ENCODE data around the gene TNFAIP8L1.

Gene TNFAIP8L1

GRCh38 chr19:4662812-4663211 lies 23.5 kb downstream of the TNFAIP8L1 start:
- no peak overlapping the region for H3K4me3 ChIP-seq (ENCODE audit: low read depth, low read length)
- DNase-seq (ENCODE audit: low read depth) = no peak

GRCh38 chr19:4664642-4665041 lies 25.3 kb downstream of the TNFAIP8L1 start:
- no peak for DNase-seq (ENCODE audit: low read depth)
- H3K4me3 ChIP-seq (ENCODE audit: low read depth, low read length) = no peak overlapping the region
- TF ChIP-seq, protein P1, sequence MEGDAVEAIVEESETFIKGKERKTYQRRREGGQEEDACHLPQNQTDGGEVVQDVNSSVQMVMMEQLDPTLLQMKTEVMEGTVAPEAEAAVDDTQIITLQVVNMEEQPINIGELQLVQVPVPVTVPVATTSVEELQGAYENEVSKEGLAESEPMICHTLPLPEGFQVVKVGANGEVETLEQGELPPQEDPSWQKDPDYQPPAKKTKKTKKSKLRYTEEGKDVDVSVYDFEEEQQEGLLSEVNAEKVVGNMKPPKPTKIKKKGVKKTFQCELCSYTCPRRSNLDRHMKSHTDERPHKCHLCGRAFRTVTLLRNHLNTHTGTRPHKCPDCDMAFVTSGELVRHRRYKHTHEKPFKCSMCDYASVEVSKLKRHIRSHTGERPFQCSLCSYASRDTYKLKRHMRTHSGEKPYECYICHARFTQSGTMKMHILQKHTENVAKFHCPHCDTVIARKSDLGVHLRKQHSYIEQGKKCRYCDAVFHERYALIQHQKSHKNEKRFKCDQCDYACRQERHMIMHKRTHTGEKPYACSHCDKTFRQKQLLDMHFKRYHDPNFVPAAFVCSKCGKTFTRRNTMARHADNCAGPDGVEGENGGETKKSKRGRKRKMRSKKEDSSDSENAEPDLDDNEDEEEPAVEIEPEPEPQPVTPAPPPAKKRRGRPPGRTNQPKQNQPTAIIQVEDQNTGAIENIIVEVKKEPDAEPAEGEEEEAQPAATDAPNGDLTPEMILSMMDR (IDR thresholded peaks at IDR 0.05; ENCODE audit: control insufficient read depth, extremely low read depth, insufficient read depth) = no peak

More at GRCh38 chr19:4662812-4663211, 23.5 kb downstream of the TNFAIP8L1 start:
- TF ChIP-seq, protein P1 (IDR thresholded peaks at IDR 0.05; ENCODE audit: control insufficient read depth, extremely low read depth, insufficient read depth) = no peak

DNA sequence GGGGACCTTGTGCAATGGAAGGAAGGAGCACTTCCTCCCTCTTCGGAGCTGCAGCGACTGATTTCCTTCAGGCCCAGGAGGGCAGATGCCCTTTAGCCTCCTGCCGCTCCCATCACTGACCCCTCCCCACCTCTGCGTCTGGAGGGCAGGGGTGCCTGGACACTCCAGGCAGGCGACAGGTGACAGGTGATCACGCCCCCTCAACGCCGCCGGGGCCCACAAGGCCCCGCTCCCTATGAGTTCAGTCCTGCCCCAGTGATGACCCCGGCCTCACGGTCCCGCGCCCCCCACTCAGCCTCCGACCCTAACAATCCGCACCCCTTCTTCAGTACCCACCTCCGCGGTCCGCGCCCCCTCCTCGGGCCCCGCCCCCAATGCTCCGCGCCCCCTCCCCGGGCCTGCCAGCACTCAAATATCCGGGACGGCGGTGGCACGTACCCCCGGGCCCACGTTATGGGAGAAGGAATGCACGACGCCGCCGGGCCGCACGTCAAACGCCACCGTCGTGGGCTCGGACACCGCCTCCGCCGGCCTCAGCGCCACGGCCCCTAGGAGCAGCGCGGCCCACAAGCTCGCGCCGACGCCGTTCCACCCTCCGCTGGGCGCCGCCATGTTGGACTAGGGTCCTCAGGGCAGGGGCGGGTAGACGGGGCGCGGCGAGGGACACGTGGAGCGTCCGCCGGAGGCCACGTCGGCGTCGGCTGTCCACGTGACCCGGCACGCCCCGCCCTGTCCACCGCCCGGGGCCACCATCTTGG lies 30.6 kb downstream of the TNFAIP8L1 start, which contains the start of gene MYDGF:
MYDGF (minus strand) TSS at position 620 of the 758 bp plus-strand sequence; CDS start at position 612, 8 bp downstream.
- TF ChIP-seq, protein P1 (IDR thresholded peaks at IDR 0.05; ENCODE audit: control insufficient read depth, extremely low read depth, insufficient read depth) = no peak
- peak; percentile 45 for DNase-seq (ENCODE audit: low read depth)

GRCh38 chr19:4671185-4671851 lies 32.0 kb downstream of the TNFAIP8L1 start:
- TF ChIP-seq, protein P1 (IDR thresholded peaks at IDR 0.05; ENCODE audit: control insufficient read depth, extremely low read depth, insufficient read depth) = no peak
- no peak for DNase-seq (ENCODE audit: low read depth)
- no peak overlapping the region for H3K4me3 ChIP-seq (ENCODE audit: low read depth, low read length)

More for the DNA sequence above, 30.6 kb downstream of the TNFAIP8L1 start, which contains the start of gene MYDGF:
- H3K4me3 ChIP-seq (ENCODE audit: low read depth, low read length) = peak within 1 kb of the TSS; percentile 97

DNA sequence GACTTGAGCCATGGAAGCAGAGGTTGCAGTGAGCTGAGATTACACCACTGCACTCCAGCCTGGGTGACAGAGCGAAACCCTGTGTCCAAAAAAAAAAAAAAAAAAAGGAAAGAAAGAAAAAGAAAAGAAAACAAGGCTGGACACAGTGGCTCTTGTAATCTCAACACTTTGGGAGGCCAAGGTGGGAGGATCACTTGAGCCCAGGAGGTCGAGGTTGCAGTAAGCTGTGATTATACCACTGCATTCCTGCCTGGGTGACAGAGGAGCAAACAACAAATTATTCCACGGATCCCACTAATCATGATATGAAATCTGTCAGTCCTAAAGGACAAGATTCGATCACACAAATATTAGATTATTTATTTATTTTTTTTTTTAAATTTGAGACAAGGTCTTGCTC lies 33.9 kb downstream of the TNFAIP8L1 start:
- DNase-seq (ENCODE audit: low read depth) = no peak
- H3K4me3 ChIP-seq (ENCODE audit: low read depth, low read length) = no peak overlapping the region
- TF ChIP-seq, protein P1 (IDR thresholded peaks at IDR 0.05; ENCODE audit: control insufficient read depth, extremely low read depth, insufficient read depth) = no peak

DNA sequence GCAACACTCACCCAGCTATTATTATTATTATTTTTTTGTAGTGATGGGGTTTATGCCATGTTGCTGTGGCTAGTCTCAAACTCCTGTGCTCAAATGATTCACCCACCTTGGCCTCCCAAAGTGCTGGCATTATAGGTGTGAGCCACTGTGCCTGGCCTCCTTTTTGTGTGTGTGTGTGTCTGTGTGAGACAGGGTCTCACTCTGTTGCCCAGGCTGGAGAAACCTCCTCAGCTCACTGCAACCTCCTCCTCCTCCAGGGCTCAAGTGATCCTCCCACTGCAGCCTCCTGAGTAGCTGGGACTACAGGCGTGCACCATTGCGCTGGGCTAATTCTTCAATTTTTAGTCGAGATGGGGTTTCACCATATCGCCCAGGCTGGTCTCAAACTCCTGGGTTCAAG lies 34.4 kb downstream of the TNFAIP8L1 start:
- H3K4me3 ChIP-seq (ENCODE audit: low read depth, low read length) = no peak overlapping the region
- TF ChIP-seq, protein P1 (IDR thresholded peaks at IDR 0.05; ENCODE audit: control insufficient read depth, extremely low read depth, insufficient read depth) = no peak
- DNase-seq (ENCODE audit: low read depth) = no peak

Data from LNCaP clone FGC (cell line).